Prostate gland (tissue), 2 donors: ENCODE results near the gene CNOT9. TPM values are rescaled to one million over a fixed set of nuclear protein-coding genes. Genes with fewer than 3 reads are reported as not detected.

Experiments used
- DNase-seq: peaks from one replicate; pipeline ENCODE4 v3.0.0-alpha.2; 2019; ENCODE audit warnings: low spot score
- H3K27ac ChIP-seq, 2 donors: fragments of 200-600 bp; sonication (generic); 2 replicates each; pipeline ENCODE4 v1.5.1; 2017 to 2019
- H3K27me3 ChIP-seq: fragments of 200-600 bp; sonication (generic); replicated peaks from 2 replicates; pipeline ENCODE4 v1.5.1; 2019; ENCODE audit not compliant: insufficient read depth
- H3K36me3 ChIP-seq, 2 donors: fragments of 200-600 bp; sonication (generic); 1 replicate in 1 of 2; 2 replicates in 1 of 2; pipeline versions ENCODE4 v1.5.1 to v1.8.1; 2017 to 2019
- H3K4me1 ChIP-seq: fragments of 200-600 bp; sonication (generic); replicated peaks from 2 replicates; pipeline ENCODE4 v1.5.1; 2019
- H3K4me3 ChIP-seq, 2 donors: fragments of 200-600 bp; sonication (generic); 2 replicates each; pipeline ENCODE4 v1.5.1; 2017 to 2019
- H3K9me3 ChIP-seq: fragments of 200-600 bp; sonication (generic); 2 replicates; pipeline ENCODE4 v1.5.1; 2017
- CTCF ChIP-seq, 4 experiments: fragments of 200-600 bp in 2 of 4; fragments of 450-650 bp in 2 of 4; sonication (generic) in 2 of 4; IDR thresholded peaks; 1 replicate in 3 of 4; 2 replicates in 1 of 4; pipeline ENCODE4 v1.5.1; 2016 to 2019; ENCODE audit warnings: antibody characterized with exemption in 4 of 4, mild to moderate bottlenecking in 2 of 4, moderate library complexity in 2 of 4
- POLR2A ChIP-seq: fragments of 450-650 bp; IDR thresholded peaks from one replicate; pipeline ENCODE4 v1.6.1; 2016; ENCODE audit warnings: antibody characterized with exemption, mild to moderate bottlenecking
- POLR2AphosphoS5 ChIP-seq: sonication (generic); formaldehyde crosslinking; IDR thresholded peaks from one replicate; pipeline ENCODE4 v1.6.1; 2017; ENCODE audit warnings: antibody characterized with exemption
- WGBS: methylation state at CpG from one replicate; pipeline ENCODE4 v1.1.5; 2018; 5-methylcytosine and 5-hydroxymethylcytosine counted together
- intact Hi-C: fragments of 100-400 bp; cut with DNase I; formaldehyde crosslinking; loops from one replicate; pipeline ENCODE4 v1.14.2; 2022
- total RNA-seq, 2 donors: library from RNA; depleted of rRNA; stranded (reverse); fragments of >200 nt; gene quantifications; one replicate each; pipeline ENCODE4 v1.1.0, GENCODE V29; 2016

CNOT9 gene
- total RNA-seq, 2 donors from 2014 or later: 31.7 to 77.6 TPM

- Histone ChIP-seq H3K4me3 (no peak overlapping the region), H3K27me3 (no peaks in the 10 kb centered on the region), H3K4me1 (no peaks in the 10 kb centered on the region), H3K27ac (no peak overlapping the region), H3K9me3 (no peaks in the 10 kb centered on the region), H3K36me3 (no peaks in the 10 kb centered on the region)
- intact Hi-C loops: no loop called here
- no peak for DNase-seq
- TF ChIP-seq POLR2AphosphoS5 (no peak), CTCF (IDR thresholded peaks at IDR 0.05) (no peak), POLR2A (no peak)
- WGBS: 95% methylated on average over 4 of the region's 4 CpGs
Measured at GRCh38 chr2:218576854-218577253, 8.2 kb downstream of the CNOT9 start.

- WGBS: 93% methylated on average over 3 of the region's 3 CpGs
- H3K27ac ChIP-seq: no peak overlapping the region
- TF ChIP-seq CTCF (IDR thresholded peaks at IDR 0.05): no peak
- no peak overlapping the region for H3K4me3 ChIP-seq
- H3K4me1 ChIP-seq: no peaks in the 10 kb centered on the region
- no peaks in the 10 kb centered on the region for H3K36me3 ChIP-seq
- no peaks in the 10 kb centered on the region for H3K9me3 ChIP-seq
- intact Hi-C loops: no loop called here
- H3K27me3 ChIP-seq: no peaks in the 10 kb centered on the region
- no peak for DNase-seq
Measured at GRCh38 chr2:218577482-218578220, 9.0 kb downstream of the CNOT9 start.

GRCh38 chr2:218578272-218578877 is 9.7 kb downstream of the CNOT9 start:
- 98% methylated on average over 3 of the region's 3 CpGs for WGBS
- TF ChIP-seq POLR2AphosphoS5: no peak
- TF ChIP-seq CTCF (IDR thresholded peaks at IDR 0.05): no peak
- no peak for TF ChIP-seq POLR2A
- DNase-seq: no peak
- no peaks in the 10 kb centered on the region for H3K4me1 ChIP-seq
- no peaks in the 10 kb centered on the region for H3K27me3 ChIP-seq
- no peaks in the 10 kb centered on the region for H3K9me3 ChIP-seq
- no peak overlapping the region for H3K27ac ChIP-seq
- H3K36me3 ChIP-seq: no peaks in the 10 kb centered on the region
- H3K4me3 ChIP-seq: no peak overlapping the region
- intact Hi-C loops: no loop called here

- Histone ChIP-seq H3K4me3 (no peak overlapping the region), H3K36me3 (peaks cover 0 to 4% of the 10 kb centered on the region in 2 donors), H3K9me3 (no peaks in the 10 kb centered on the region), H3K27ac (no peak overlapping the region), H3K4me1 (no peaks in the 10 kb centered on the region), H3K27me3 (no peaks in the 10 kb centered on the region)
- intact Hi-C loops: no loop called here
- DNase-seq: no peak
- TF ChIP-seq POLR2AphosphoS5 (no peak), CTCF (IDR thresholded peaks at IDR 0.05) (no peak), POLR2A (no peak)
- 92% methylated on average over 7 of the region's 7 CpGs for WGBS
Measured at GRCh38 chr2:218582076-218582475, 13.4 kb downstream of the CNOT9 start.
